ENCODE results near the gene CC2D2A.

The CC2D2A gene

GRCh38 chr4:15649914-15650545 is 180.3 kb downstream of the CC2D2A start:
- peak; percentile 76 for DNase-seq (ENCODE audit: low spot score)
